DND-41 (cell line): ENCODE data around the gene TMPRSS3.

Experiments used
- CTCF ChIP-seq: IDR thresholded peaks from 2 replicates; pipeline ENCODE4 v1.5.1; 2012; ENCODE audit warnings: borderline replicate concordance, low read length, moderate library complexity, mild to moderate bottlenecking; ENCODE audit not compliant: poor library complexity, severe bottlenecking; ENCODE audit errors: extremely low read depth
- EZH2 ChIP-seq: IDR thresholded peaks from 3 replicates; pipeline ENCODE4 v1.6.1; 2012; ENCODE audit warnings: borderline replicate concordance, low read depth, mild to moderate bottlenecking, moderate library complexity, low read length, inconsistent platforms; ENCODE audit not compliant: severe bottlenecking

DNA sequence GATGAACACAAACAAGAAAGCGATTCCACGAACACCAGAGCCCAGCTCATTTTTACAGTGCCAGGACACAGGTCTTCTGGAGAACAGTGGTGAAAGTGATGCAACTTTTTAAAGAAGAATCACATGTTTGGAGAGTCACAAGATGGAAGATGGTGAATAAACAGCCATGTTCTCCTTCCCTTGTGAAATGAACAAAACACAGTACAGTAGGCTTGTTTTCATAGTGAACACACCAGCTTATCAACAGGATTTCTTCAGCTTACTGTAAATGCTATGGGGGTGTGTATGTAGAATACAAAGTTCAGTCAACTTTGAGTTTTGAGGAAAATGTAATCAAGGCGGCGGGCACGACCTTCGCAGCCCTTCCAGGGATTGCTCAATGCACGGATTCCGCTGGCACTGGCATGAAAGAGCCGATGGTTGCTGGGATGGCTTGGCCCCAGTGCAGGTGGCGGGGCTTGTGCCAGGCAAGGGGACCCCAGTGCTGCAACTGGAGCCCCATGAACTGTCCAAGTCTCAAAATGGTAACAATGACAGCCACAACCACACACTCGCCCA lies 9.7 kb downstream of the TMPRSS3 start:
- TF ChIP-seq CTCF (no peak), EZH2 (no peak)
